Activated CD4-positive, alpha-beta memory T cell treated with anti-CD3 and anti-CD28 coated beads, Interleukin-2, amount 10 ng/mL, durations not matched to agents 7 days and 5 days (primary cell): ENCODE data around the gene PCDHGB6. TPM values are rescaled to one million over a fixed set of nuclear protein-coding genes. Genes with fewer than 3 reads are reported as not detected.
A peak's percentile ranks its signal among the peaks of the same experiment; 100 is the strongest.
"Not testable (repeated sequence)": the region's sequence is repeated elsewhere in the genome, so short reads cannot be mapped to it uniquely, and the experiment has no call there.

Source experiments
- CTCF ChIA-PET: fragments of 350-600 bp; sonication (Branson Sonifier 250); formaldehyde crosslinking; loops from one replicate; lab custom pipeline; 2021; ENCODE audit warnings: antibody characterized with exemption, inconsistent platforms; lab: Charles Lee
- POLR2A ChIA-PET: fragments of 350-600 bp; sonication (Branson Sonifier 250); formaldehyde crosslinking; loops from one replicate; lab custom pipeline; 2021; ENCODE audit warnings: antibody characterized with exemption; lab: Charles Lee
- DNase-seq: peaks from one replicate; pipeline ENCODE4 v3.0.0-alpha.2; 2020
- H3K27ac Mint-ChIP-seq: one replicate; pipeline ENCODE4 v1.8.0; 2021; ENCODE audit warnings: mild to moderate bottlenecking, mixed read lengths
- H3K27me3 Mint-ChIP-seq: one replicate; pipeline ENCODE4 v1.8.0; 2021; ENCODE audit warnings: mixed read lengths
- H3K36me3 Mint-ChIP-seq: one replicate; pipeline ENCODE4 v1.8.0; 2021; ENCODE audit warnings: low read depth, mixed read lengths
- H3K4me1 Mint-ChIP-seq: one replicate; pipeline ENCODE4 v1.8.0; 2021; ENCODE audit warnings: mixed read lengths
- H3K4me3 Mint-ChIP-seq: one replicate; pipeline ENCODE4 v1.8.0; 2021; ENCODE audit warnings: mild to moderate bottlenecking, mixed read lengths
- H3K9me3 Mint-ChIP-seq: one replicate; pipeline ENCODE4 v1.8.0; 2021; ENCODE audit warnings: mixed read lengths
- total RNA-seq, 2 experiments: library from RNA; stranded (reverse); gene quantifications; one replicate each; pipeline ENCODE4 v1.2.3, GENCODE V29; 2021

The PCDHGB6 gene
- total RNA-seq, 2 experiments from 2014 or later: not detected

- Mint-ChIP-seq H3K27me3 (peaks cover 41% of the 10 kb centered on the region), H3K9me3 (peaks cover 11% of the 10 kb centered on the region), H3K36me3 (peaks cover 13% of the 10 kb centered on the region)
- ChIA-PET CTCF (interaction anchor here (0.9 to 2.3 kb wide), 8 partner anchors 9 to 166 kb away, joined by 3 to 11 read pairs (median 5); partner anchors contain the start of genes PCDHGA10, PCDHGA11, PCDHGB3 and PCDHGB6), POLR2A (interaction anchor here (1.1 kb wide), 1 partner anchor 78 kb away, joined by 3 read pairs; the partner anchor contains the start of gene TAF7)
- H3K4me1 Mint-ChIP-seq, H3K27ac Mint-ChIP-seq, H3K4me3 Mint-ChIP-seq: not testable (repeated sequence)
- DNase-seq: peak; percentile 38
Observed at GRCh38 chr5:141397756-141398551, 9.9 kb upstream of the PCDHGB6 start, which contains the start of gene PCDHGB5. Gene PCDHGB5, plus strand, starts transcription at chr5:141397947. Its CDS starts 181 bp downstream, at chr5:141398128.

- H3K4me3 Mint-ChIP-seq: no peak overlapping the region
- H3K4me1 Mint-ChIP-seq: no peaks in the 10 kb centered on the region
- H3K36me3 Mint-ChIP-seq: peaks cover 13% of the 10 kb centered on the region
- peaks cover 11% of the 10 kb centered on the region for H3K9me3 Mint-ChIP-seq
- POLR2A ChIA-PET: no interaction called here
- CTCF ChIA-PET: interaction anchor here (1.1 to 2.3 kb wide), 3 partner anchors 22 to 114 kb away, joined by 3 to 10 read pairs (median 6); partner anchors contain the start of genes PCDHGA11 and PCDHGB3
- no peak overlapping the region for H3K27ac Mint-ChIP-seq
- DNase-seq: no peak
- H3K27me3 Mint-ChIP-seq: peaks cover 46% of the 10 kb centered on the region
Observed at GRCh38 chr5:141398608-141399007, 9.2 kb upstream of the PCDHGB6 start.

- H3K27me3 Mint-ChIP-seq: peaks cover 46% of the 10 kb centered on the region
- H3K9me3 Mint-ChIP-seq: peaks cover 8% of the 10 kb centered on the region
- H3K36me3 Mint-ChIP-seq: peaks cover 13% of the 10 kb centered on the region
- no peak overlapping the region for H3K4me3 Mint-ChIP-seq
- no peaks in the 10 kb centered on the region for H3K4me1 Mint-ChIP-seq
- ChIA-PET POLR2A (no interaction called here), CTCF (no interaction called here)
- no peak overlapping the region for H3K27ac Mint-ChIP-seq
- no peak for DNase-seq
Observed at GRCh38 chr5:141399555-141400258, 8.1 kb upstream of the PCDHGB6 start.

GRCh38 chr5:141402553-141403243 lies 5.1 kb upstream of the PCDHGB6 start, which contains the start of gene PCDHGA9:
Gene PCDHGA9, plus strand, starts transcription at chr5:141402778. Its CDS starts 175 bp downstream, at chr5:141402953.
- Mint-ChIP-seq H3K4me1 (no peaks in the 10 kb centered on the region), H3K27me3 (peaks cover 45% of the 10 kb centered on the region), H3K4me3 (no peak within 1 kb of the TSS), H3K27ac (no peak within 1 kb of the TSS), H3K9me3 (peaks cover 8% of the 10 kb centered on the region), H3K36me3 (peaks cover 13% of the 10 kb centered on the region)
- ChIA-PET POLR2A (no interaction called here), CTCF (interaction anchor here (0.8 to 1.6 kb wide), 4 partner anchors 11 to 119 kb away, joined by 3 to 6 read pairs (median 4); partner anchors contain the start of gene PCDHGA10)
- no peak for DNase-seq

- Mint-ChIP-seq H3K4me3 (no peak overlapping the region), H3K4me1 (no peaks in the 10 kb centered on the region), H3K27ac (no peak overlapping the region), H3K9me3 (peaks cover 9% of the 10 kb centered on the region), H3K36me3 (peaks cover 13% of the 10 kb centered on the region), H3K27me3 (peaks cover 50% of the 10 kb centered on the region)
- POLR2A ChIA-PET: interaction anchor here (0.7 kb wide), 1 partner anchor 18 kb away, joined by 3 read pairs; the partner anchor contains the start of gene PCDHGA11
- CTCF ChIA-PET: interaction anchor here (0.8 to 1.6 kb wide), 4 partner anchors 10 to 118 kb away, joined by 3 to 6 read pairs (median 4); partner anchors contain the start of gene PCDHGA10
- no peak for DNase-seq
Observed at GRCh38 chr5:141403387-141403786, 4.4 kb upstream of the PCDHGB6 start.

- peaks cover 61% of the 10 kb centered on the region for H3K27me3 Mint-ChIP-seq
- CTCF ChIA-PET: interaction anchor here (0.7 kb wide), 1 partner anchor 115 kb away, joined by 4 read pairs; no protein-coding TSS in a partner anchor
- peaks cover 18% of the 10 kb centered on the region for H3K36me3 Mint-ChIP-seq
- DNase-seq: no peak
- H3K9me3 Mint-ChIP-seq: peaks cover 16% of the 10 kb centered on the region
- H3K4me1 Mint-ChIP-seq: peaks cover 12% of the 10 kb centered on the region
- H3K4me3 Mint-ChIP-seq: no peak overlapping the region
- H3K27ac Mint-ChIP-seq: no peak overlapping the region
- POLR2A ChIA-PET: no interaction called here
Observed at GRCh38 chr5:141409598-141410306, 1.9 kb downstream of the PCDHGB6 start.

- Mint-ChIP-seq H3K36me3 (peaks cover 18% of the 10 kb centered on the region), H3K4me3 (no peak overlapping the region), H3K4me1 (peaks cover 16% of the 10 kb centered on the region), H3K9me3 (peaks cover 16% of the 10 kb centered on the region), H3K27me3 (peaks cover 61% of the 10 kb centered on the region), H3K27ac (no peak overlapping the region)
- DNase-seq: no peak
- ChIA-PET CTCF (interaction anchor here (1.1 to 2.5 kb wide), 3 partner anchors 10 to 102 kb away, joined by 3 to 16 read pairs (median 3); partner anchors contain the start of gene PCDHGA11), POLR2A (no interaction called here)
Observed at GRCh38 chr5:141411575-141411974, 3.8 kb downstream of the PCDHGB6 start.

- H3K4me1 Mint-ChIP-seq: peaks cover 21% of the 10 kb centered on the region
- peaks cover 20% of the 10 kb centered on the region for H3K36me3 Mint-ChIP-seq
- DNase-seq: peak; percentile 66
- H3K4me3 Mint-ChIP-seq: peak within 1 kb of the TSS; percentile 65
- H3K27me3 Mint-ChIP-seq: peaks cover 62% of the 10 kb centered on the region
- POLR2A ChIA-PET: interaction anchor here (1.0 to 1.5 kb wide), 3 partner anchors 9 to 112 kb away, joined by 3 to 5 read pairs (median 5); partner anchors contain the start of gene PCDHGA11
- CTCF ChIA-PET: interaction anchor here (0.6 to 3.0 kb wide), 22 partner anchors 8 to 589 kb away, joined by 3 to 17 read pairs (median 5); partner anchors contain the start of genes PCDHGA1, PCDHGA11, PCDHGA12 and PCDHGA2
- peak within 1 kb of the TSS; percentile 34 for H3K27ac Mint-ChIP-seq
- peaks cover 18% of the 10 kb centered on the region for H3K9me3 Mint-ChIP-seq
Observed at GRCh38 chr5:141412854-141413539, 5.2 kb downstream of the PCDHGB6 start, which contains the start of gene PCDHGA10. Gene PCDHGA10, plus strand, starts transcription at chr5:141412987. Its CDS starts 189 bp downstream, at chr5:141413176.

GRCh38 chr5:141413540-141414069 lies 5.8 kb downstream of the PCDHGB6 start:
- H3K9me3 Mint-ChIP-seq: peaks cover 20% of the 10 kb centered on the region
- H3K27me3 Mint-ChIP-seq: peaks cover 63% of the 10 kb centered on the region
- H3K4me3 Mint-ChIP-seq: peak overlapping the region; percentile 65
- H3K36me3 Mint-ChIP-seq: peaks cover 25% of the 10 kb centered on the region
- H3K4me1 Mint-ChIP-seq: peaks cover 23% of the 10 kb centered on the region
- POLR2A ChIA-PET: interaction anchor here (1.0 to 1.5 kb wide), 2 partner anchors 94 to 111 kb away, joined by 3 to 5 read pairs; no protein-coding TSS in a partner anchor
- peak overlapping the region; percentile 34 for H3K27ac Mint-ChIP-seq
- no peak for DNase-seq
- CTCF ChIA-PET: interaction anchor here (0.6 to 3.0 kb wide), 20 partner anchors 8 to 589 kb away, joined by 3 to 17 read pairs (median 6); partner anchors contain the start of genes PCDHGA1, PCDHGA11, PCDHGA12 and PCDHGA2

GRCh38 chr5:141414548-141415274 lies 6.9 kb downstream of the PCDHGB6 start:
- Mint-ChIP-seq H3K27me3 (peaks cover 59% of the 10 kb centered on the region), H3K9me3 (peaks cover 18% of the 10 kb centered on the region), H3K4me1 (peaks cover 25% of the 10 kb centered on the region), H3K36me3 (peaks cover 24% of the 10 kb centered on the region)
- POLR2A ChIA-PET, H3K27ac Mint-ChIP-seq, H3K4me3 Mint-ChIP-seq, DNase-seq: not testable (repeated sequence)
- CTCF ChIA-PET: interaction anchor here (0.9 to 3.0 kb wide), 8 partner anchors 9 to 150 kb away, joined by 3 to 14 read pairs (median 6); partner anchors contain the start of genes PCDHGA3, PCDHGA5, PCDHGB3 and TAF7
